PC-3 (cell line): ENCODE results near the gene MALAT1.

Source experiments
- CTCF ChIP-seq: fragments of 300-600 bp; sonication (generic); conservative IDR thresholded peaks from 2 replicates; pipeline ENCODE4 v1.5.1; 2017; ENCODE audit warnings: antibody characterized with exemption, low read depth, mild to moderate bottlenecking, low read length
- EZH2 ChIP-seq: fragments of 300-600 bp; sonication (generic); IDR thresholded peaks from one replicate; pipeline ENCODE4 v1.6.1; 2017; ENCODE audit warnings: antibody characterized with exemption, mild to moderate bottlenecking, low read length; ENCODE audit not compliant: unreplicated experiment

- TF ChIP-seq CTCF (no peak; the same call in 1 of the 2 replicates), EZH2 (no peak)
Observed at GRCh38 chr11:65539744-65540289, 41.0 kb downstream of the MALAT1 start.
